ENCODE results near the gene QRICH2.
"Not testable (repeated sequence)": the region's sequence is repeated elsewhere in the genome, so short reads cannot be mapped to it uniquely, and the experiment has no call there.

The QRICH2 gene

DNA sequence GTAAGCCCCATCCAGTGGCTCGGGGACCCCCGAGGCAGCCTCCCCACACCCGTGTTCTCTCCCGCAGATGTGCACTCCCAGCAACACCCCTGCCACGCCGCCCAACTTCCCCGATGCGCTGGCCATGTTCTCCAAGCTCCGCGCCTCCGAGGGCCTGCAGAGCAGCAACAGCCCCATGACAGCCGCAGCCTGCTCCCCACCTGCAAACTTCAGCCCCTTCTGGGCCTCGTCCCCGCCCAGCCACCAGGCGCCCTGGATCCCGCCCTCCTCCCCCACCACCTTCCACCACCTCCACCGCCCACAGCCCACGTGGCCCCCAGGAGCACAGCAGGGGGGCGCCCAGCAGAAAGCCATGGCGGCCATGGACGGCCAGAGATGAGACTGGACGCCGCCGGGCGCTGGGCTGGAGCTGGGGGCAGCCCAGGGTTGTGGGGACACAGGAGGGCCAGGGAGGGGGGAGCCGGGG is 37.9 kb downstream of the QRICH2 start:
- Histone ChIP-seq H3K27ac (ENCODE audit: low read depth, low read length) (no peak overlapping the region), H3K27me3 (ENCODE audit: control insufficient read depth, insufficient read depth, low read length) (no peaks in the 10 kb centered on the region), H3K36me3 (ENCODE audit: control insufficient read depth, insufficient read depth, low read length) (0 out of 2 replicates have a peak, but pooled peaks cover 3% of the 10 kb centered on the region), H3K9me3 (ENCODE audit: control insufficient read depth, insufficient read depth, low read length) (no peaks in the 10 kb centered on the region), H3K4me1 (ENCODE audit: control insufficient read depth, insufficient read depth, low read length) (peaks cover 29% of the 10 kb centered on the region), H3K9ac (ENCODE audit: low read depth, low read length) (no peak overlapping the region), H3K4me3 (ENCODE audit: low read depth, low read length) (no peak overlapping the region)

DNA sequence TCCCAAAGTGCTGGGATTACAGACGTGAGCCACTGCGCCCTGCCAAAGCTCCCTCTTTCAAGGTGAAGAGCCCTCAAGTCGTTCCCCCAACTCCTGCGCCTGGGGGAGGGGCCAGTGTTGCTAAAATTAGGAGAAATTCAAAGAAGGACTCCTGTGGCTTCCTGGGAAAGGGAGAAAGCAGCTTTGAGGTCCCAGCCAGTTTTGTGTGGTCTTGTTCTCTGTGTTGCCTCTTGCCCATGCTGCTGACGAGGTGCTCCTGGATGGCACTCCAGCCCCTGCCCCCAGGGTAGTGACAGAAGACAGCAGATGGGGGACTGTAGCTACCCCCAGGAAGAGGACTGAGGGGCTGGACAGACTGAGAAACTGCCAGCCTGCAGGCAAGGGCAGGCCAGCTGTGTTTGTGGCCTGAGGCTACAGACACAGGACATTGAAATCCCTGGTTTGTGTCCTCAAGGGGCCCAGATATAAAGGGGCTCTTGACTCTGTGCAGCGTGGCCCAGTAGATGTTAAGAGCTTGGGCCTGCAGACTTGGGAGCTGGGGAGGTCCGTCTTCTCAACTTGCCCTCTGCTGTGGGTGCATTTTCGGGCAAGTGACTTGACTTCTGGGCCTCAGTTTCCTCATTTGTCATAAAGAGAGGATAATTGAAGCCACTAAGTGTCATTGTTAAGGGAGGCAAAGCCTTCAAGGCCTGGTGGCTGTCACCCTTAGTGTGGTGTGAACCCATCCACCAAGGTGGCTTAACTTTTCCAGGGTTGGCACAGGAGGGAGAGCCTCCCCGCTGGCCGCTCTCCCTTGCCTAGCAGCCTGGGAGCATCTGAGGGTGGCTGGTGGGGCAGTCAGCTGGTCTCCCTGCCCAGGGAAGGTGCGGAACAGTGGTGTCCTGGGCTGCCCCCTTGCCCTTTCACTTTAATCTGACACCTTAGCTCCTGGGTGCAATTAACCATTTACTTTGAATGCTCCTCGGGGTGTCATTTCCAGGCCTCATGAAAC is 38.8 kb downstream of the QRICH2 start:
- H3K27ac ChIP-seq (ENCODE audit: low read depth, low read length) = peak overlapping the region; percentile 47
- H3K27me3 ChIP-seq (ENCODE audit: control insufficient read depth, insufficient read depth, low read length) = no peaks in the 10 kb centered on the region
- 0 out of 2 replicates have a peak, but pooled peaks cover 3% of the 10 kb centered on the region for H3K36me3 ChIP-seq (ENCODE audit: control insufficient read depth, insufficient read depth, low read length)
- no peak overlapping the region for H3K9ac ChIP-seq (ENCODE audit: low read depth, low read length)
- no peaks in the 10 kb centered on the region for H3K9me3 ChIP-seq (ENCODE audit: control insufficient read depth, insufficient read depth, low read length)
- H3K4me1 ChIP-seq (ENCODE audit: control insufficient read depth, insufficient read depth, low read length) = peaks cover 33% of the 10 kb centered on the region
- H3K4me3 ChIP-seq (ENCODE audit: low read depth, low read length) = no peak overlapping the region

GRCh38 chr17:76268015-76268749 is 39.9 kb downstream of the QRICH2 start:
- H3K4me3 ChIP-seq (ENCODE audit: low read depth, low read length) = no peak overlapping the region
- H3K9me3 ChIP-seq (ENCODE audit: control insufficient read depth, insufficient read depth, low read length) = no peaks in the 10 kb centered on the region
- H3K27ac ChIP-seq (ENCODE audit: low read depth, low read length) = peak overlapping the region; percentile 31
- H3K36me3 ChIP-seq (ENCODE audit: control insufficient read depth, insufficient read depth, low read length) = 0 out of 2 replicates have a peak, but pooled peaks cover 3% of the 10 kb centered on the region
- no peaks in the 10 kb centered on the region for H3K27me3 ChIP-seq (ENCODE audit: control insufficient read depth, insufficient read depth, low read length)
- peaks cover 33% of the 10 kb centered on the region for H3K4me1 ChIP-seq (ENCODE audit: control insufficient read depth, insufficient read depth, low read length)
- no peak overlapping the region for H3K9ac ChIP-seq (ENCODE audit: low read depth, low read length)

- Histone ChIP-seq H3K4me1 (ENCODE audit: control insufficient read depth, insufficient read depth, low read length) (peaks cover 33% of the 10 kb centered on the region), H3K27ac (ENCODE audit: low read depth, low read length) (peak overlapping the region; percentile 31)
- H3K36me3 ChIP-seq (ENCODE audit: control insufficient read depth, insufficient read depth, low read length); H3K9ac ChIP-seq (ENCODE audit: low read depth, low read length); H3K9me3 ChIP-seq (ENCODE audit: control insufficient read depth, insufficient read depth, low read length); H3K27me3 ChIP-seq (ENCODE audit: control insufficient read depth, insufficient read depth, low read length); H3K4me3 ChIP-seq (ENCODE audit: low read depth, low read length): not testable (repeated sequence)
Observed at GRCh38 chr17:76267581-76268001, 40.5 kb downstream of the QRICH2 start.

DNA sequence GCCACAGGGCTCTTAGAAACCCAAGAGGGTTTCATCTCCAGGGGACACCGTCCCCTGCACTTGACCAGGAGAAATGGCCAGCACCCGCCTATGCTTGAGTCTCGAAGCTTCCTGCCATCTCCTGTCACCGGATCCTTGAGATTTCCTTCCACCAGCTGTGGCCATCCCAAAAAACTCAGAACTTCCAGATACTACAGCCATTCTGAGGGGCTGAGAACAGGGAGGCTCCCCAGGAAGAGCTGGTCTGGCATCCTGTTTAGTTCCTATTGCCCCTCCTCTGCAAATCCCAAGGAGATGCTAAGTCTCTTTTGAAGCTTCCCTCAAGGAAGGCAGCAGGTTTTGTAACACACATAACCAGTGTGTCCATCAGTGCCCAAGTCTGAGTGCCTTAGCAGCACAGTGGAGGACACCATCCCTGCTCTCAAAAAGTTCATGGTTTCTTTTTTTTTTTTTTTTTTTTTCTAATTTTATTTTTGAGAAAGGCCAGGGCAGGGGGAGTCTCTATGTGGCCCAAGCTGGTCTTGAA is 41.0 kb downstream of the QRICH2 start:
- H3K4me3 ChIP-seq (ENCODE audit: low read depth, low read length) = peak overlapping the region; percentile 84; the same call in 1 of the 2 replicates
- no peaks in the 10 kb centered on the region for H3K9me3 ChIP-seq (ENCODE audit: control insufficient read depth, insufficient read depth, low read length)
- H3K27me3 ChIP-seq (ENCODE audit: control insufficient read depth, insufficient read depth, low read length) = no peaks in the 10 kb centered on the region
- peak overlapping the region; percentile 81 for H3K27ac ChIP-seq (ENCODE audit: low read depth, low read length)
- 0 out of 2 replicates have a peak, but pooled peaks cover 3% of the 10 kb centered on the region for H3K36me3 ChIP-seq (ENCODE audit: control insufficient read depth, insufficient read depth, low read length)
- H3K4me1 ChIP-seq (ENCODE audit: control insufficient read depth, insufficient read depth, low read length) = peaks cover 33% of the 10 kb centered on the region
- no peak overlapping the region for H3K9ac ChIP-seq (ENCODE audit: low read depth, low read length)

- H3K9me3 ChIP-seq (ENCODE audit: control insufficient read depth, insufficient read depth, low read length) = no peaks in the 10 kb centered on the region
- peak overlapping the region; percentile 48; the same call in 1 of the 2 replicates for H3K9ac ChIP-seq (ENCODE audit: low read depth, low read length)
- peak overlapping the region; percentile 81 for H3K27ac ChIP-seq (ENCODE audit: low read depth, low read length)
- peaks cover 32% of the 10 kb centered on the region for H3K4me1 ChIP-seq (ENCODE audit: control insufficient read depth, insufficient read depth, low read length)
- H3K4me3 ChIP-seq (ENCODE audit: low read depth, low read length) = peak overlapping the region; percentile 84
- H3K27me3 ChIP-seq (ENCODE audit: control insufficient read depth, insufficient read depth, low read length) = no peaks in the 10 kb centered on the region
- H3K36me3 ChIP-seq (ENCODE audit: control insufficient read depth, insufficient read depth, low read length) = 0 out of 2 replicates have a peak, but pooled peaks cover 3% of the 10 kb centered on the region
Observed at GRCh38 chr17:76266244-76266938, 41.7 kb downstream of the QRICH2 start.

DNA sequence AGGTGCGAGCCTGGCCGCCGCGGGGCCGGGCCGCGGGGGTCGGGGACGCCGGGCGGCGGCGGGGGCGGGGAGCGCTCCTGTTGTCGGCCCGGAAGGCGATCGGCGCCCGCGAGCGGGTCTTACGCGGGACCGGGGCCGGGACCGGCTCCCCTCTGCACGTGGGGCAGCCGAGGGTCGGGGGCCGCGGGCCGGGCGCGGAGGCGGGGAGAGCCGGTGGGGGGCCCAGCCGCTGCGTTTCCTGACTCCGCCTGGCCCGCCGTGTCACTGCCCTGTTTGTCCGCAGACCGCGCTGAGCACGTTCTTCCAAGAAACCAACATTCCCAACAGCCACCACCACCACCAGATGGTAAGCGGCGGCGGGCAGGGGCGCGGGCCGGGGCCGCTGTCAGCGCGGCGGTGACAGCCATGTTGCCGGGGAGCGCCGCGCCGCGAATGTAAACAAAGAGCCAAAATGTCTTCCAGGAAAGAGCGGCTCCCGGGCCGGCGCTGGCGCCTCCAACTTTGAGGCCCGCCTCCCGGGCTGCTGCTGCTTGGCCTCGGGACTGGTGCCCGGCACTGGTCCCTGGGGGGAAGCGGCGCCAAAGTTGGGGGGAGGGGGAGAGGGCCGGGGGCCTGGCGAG is 42.3 kb downstream of the QRICH2 start:
- Histone ChIP-seq H3K9ac (ENCODE audit: low read depth, low read length) (peak overlapping the region; percentile 50; the same call in 1 of the 2 replicates), H3K27me3 (ENCODE audit: control insufficient read depth, insufficient read depth, low read length) (no peaks in the 10 kb centered on the region), H3K36me3 (ENCODE audit: control insufficient read depth, insufficient read depth, low read length) (0 out of 2 replicates have a peak, but pooled peaks cover under 1% of the 10 kb centered on the region), H3K4me3 (ENCODE audit: low read depth, low read length) (peak overlapping the region; percentile 84), H3K27ac (ENCODE audit: low read depth, low read length) (peak overlapping the region; percentile 81), H3K9me3 (ENCODE audit: control insufficient read depth, insufficient read depth, low read length) (no peaks in the 10 kb centered on the region), H3K4me1 (ENCODE audit: control insufficient read depth, insufficient read depth, low read length) (peaks cover 32% of the 10 kb centered on the region)

DNA sequence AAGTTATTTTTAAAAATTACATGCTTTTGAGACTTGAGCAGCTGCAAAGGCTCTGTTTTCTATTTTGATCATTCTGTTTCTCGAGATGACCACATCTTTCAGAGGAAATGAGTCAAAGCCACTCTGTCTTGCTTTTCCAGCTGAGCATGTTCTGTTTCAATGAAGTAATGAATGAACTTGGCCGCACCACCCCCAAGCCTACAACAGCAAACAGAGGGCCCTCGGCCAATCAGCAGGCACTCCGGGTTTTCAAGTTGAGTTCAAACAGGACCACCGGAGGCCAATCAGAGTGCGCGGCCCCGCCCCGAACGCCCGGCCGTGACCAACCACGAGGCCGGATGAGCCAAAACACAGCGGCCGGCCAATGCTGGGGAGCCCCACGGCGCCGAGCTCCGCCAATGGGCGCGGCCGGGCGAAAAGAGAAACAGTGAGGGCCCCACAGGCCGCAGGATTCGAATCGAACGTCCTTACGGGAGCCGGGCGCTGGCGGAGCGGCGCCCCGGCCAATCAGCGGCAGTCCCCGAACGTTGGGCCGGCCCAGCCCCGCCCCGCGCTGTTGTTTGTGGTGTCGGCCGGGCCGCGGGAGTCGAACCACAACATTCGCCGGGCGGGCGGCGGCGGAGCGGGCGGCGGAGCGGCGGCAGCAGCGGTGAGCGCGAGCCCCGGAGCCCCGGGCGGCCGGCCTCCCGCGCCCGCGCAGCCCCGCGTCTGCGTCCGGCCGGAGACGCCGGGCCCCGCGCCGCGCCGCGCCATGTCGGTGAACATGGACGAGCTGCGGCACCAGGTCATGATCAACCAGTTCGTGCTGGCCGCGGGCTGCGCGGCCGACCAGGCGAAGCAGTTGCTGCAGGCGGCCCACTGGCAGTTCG is 43.1 kb downstream of the QRICH2 start, which contains the start of gene UBALD2:
TSS of gene UBALD2 (plus strand) at position 594 of the 869 bp plus-strand sequence. CDS start at position 752, 158 bp downstream.
- H3K9ac ChIP-seq (ENCODE audit: low read depth, low read length) = peak within 1 kb of the TSS; percentile 50; the same call in 1 of the 2 replicates

DNA sequence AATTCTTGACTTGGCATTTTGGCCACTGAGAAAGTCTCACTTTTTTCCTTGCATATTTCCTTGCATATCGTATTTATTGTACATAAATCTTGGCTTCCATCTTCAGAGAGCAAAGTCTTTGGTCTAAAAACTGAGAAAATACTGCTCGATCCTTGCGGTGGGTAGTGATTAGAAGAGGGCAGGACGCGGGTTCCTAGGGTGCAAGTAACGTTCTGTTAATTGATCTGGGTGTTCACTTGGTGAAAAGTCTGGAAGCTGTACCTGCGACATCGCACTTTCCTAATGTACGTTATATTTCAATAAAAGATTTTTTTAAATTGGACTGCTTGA is 43.7 kb downstream of the QRICH2 start:
- Histone ChIP-seq H3K9me3 (ENCODE audit: control insufficient read depth, insufficient read depth, low read length) (no peaks in the 10 kb centered on the region), H3K9ac (ENCODE audit: low read depth, low read length) (no peak overlapping the region), H3K36me3 (ENCODE audit: control insufficient read depth, insufficient read depth, low read length) (no peaks in the 10 kb centered on the region), H3K27me3 (ENCODE audit: control insufficient read depth, insufficient read depth, low read length) (no peaks in the 10 kb centered on the region), H3K27ac (ENCODE audit: low read depth, low read length) (peak overlapping the region; percentile 69), H3K4me1 (ENCODE audit: control insufficient read depth, insufficient read depth, low read length) (peaks cover 33% of the 10 kb centered on the region), H3K4me3 (ENCODE audit: low read depth, low read length) (peak overlapping the region; percentile 26; the same call in 1 of the 2 replicates)

More for the DNA sequence above, 43.1 kb downstream of the QRICH2 start, which contains the start of gene UBALD2:
- peaks cover 32% of the 10 kb centered on the region for H3K4me1 ChIP-seq (ENCODE audit: control insufficient read depth, insufficient read depth, low read length)
- H3K27me3 ChIP-seq (ENCODE audit: control insufficient read depth, insufficient read depth, low read length) = no peaks in the 10 kb centered on the region
- H3K27ac ChIP-seq (ENCODE audit: low read depth, low read length) = peak within 1 kb of the TSS; percentile 81
- no peaks in the 10 kb centered on the region for H3K36me3 ChIP-seq (ENCODE audit: control insufficient read depth, insufficient read depth, low read length)
- peak within 1 kb of the TSS; percentile 84 for H3K4me3 ChIP-seq (ENCODE audit: low read depth, low read length)
- H3K9me3 ChIP-seq (ENCODE audit: control insufficient read depth, insufficient read depth, low read length) = no peaks in the 10 kb centered on the region
